CD4-positive, alpha-beta T cell treated with Interleukin-15 for 4 hours (primary cell): ENCODE data around the gene EME1.
"Not testable (repeated sequence)": the region's sequence is repeated elsewhere in the genome, so short reads cannot be mapped to it uniquely, and the experiment has no call there.

Experiments used
- DNase-seq: peaks from one replicate; pipeline ENCODE4 v3.0.0-alpha.2; 2020; ENCODE audit warnings: low spot score

The EME1 gene

DNA sequence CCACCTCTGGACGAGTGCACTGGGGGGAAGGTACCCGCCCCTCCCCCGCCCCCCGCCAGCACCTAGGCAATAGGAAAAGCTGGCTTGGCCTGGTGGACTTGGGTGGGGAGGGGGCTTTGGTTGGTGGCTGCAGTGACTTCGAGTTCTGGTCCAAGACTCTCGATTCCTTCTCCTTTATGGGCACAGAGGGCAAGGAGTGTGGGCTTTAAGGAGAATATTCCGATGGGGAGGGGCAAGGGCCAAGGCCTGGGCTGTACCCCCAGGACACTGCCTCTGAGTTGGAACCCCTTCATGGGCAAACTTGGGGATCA lies 53.4 kb downstream of the EME1 start:
- DNase-seq = no peak

GRCh38 chr17:50426814-50427787 lies 54.1 kb downstream of the EME1 start:
- peak; percentile 16 for DNase-seq

- DNase-seq = not testable (repeated sequence)
Measured at GRCh38 chr17:50428126-50428525, 55.1 kb downstream of the EME1 start.

DNA sequence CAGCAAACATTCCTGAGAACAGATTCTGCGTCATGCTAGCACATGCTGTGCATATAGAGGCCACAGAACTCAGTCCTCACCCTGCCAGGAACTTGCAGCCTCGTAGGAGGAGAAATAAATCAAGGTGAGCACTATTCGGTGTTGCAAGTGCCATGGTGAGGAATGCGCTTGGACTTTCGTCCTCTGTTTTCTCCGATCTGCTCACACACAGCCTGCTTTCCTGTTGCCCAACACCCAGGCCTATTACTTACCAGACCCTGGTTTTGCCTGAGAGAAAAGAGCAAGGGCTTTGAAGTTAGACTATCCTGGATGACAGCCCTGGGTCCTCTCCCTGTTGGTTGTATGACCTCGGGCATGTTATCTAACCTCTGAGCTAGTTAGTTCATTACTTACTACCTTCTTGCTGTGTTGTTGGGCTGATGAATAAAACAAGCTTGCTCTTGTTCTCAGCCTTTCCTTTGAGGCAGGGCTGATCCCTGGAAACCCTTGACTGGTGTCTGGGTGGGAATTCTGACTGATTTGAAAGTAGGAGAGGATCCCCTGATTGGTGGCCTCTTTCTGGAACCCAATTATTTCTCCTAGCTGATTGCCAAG lies 55.9 kb downstream of the EME1 start:
- DNase-seq = no peak

GRCh38 chr17:50429793-50430192 lies 56.8 kb downstream of the EME1 start:
- no peak for DNase-seq
